Subcutaneous adipose tissue (tissue), 4 donors: ENCODE data around the gene PTCH2. TPM values are rescaled to one million over a fixed set of nuclear protein-coding genes. Genes with fewer than 3 reads are reported as not detected.

Experiments used
- CTCF ChIP-seq: fragments of 450-650 bp; IDR thresholded peaks from one replicate; pipeline ENCODE4 v1.5.1; 2016; ENCODE audit warnings: low read depth, mild to moderate bottlenecking, control low read depth, antibody characterized with exemption, moderate library complexity
- small RNA-seq: library from RNA; depleted of rRNA; stranded (forward); fragments of <200 nt; gene quantifications from one replicate; pipeline ENCODE3, GENCODE V24; 2016
- total RNA-seq, 4 donors: library from RNA; depleted of rRNA; stranded (reverse); fragments of >200 nt; gene quantifications; one replicate each; pipeline ENCODE4 v1.1.0, GENCODE V29; 2016

The PTCH2 gene
- total RNA-seq, 4 donors from 2014 or later = 0.66 to 1.1 (median 0.68) TPM; not detected in 1

GRCh38 chr1:44776730-44777068, 66.4 kb downstream of the PTCH2 start:
- TF ChIP-seq CTCF = no peak

- TF ChIP-seq CTCF = no peak
Observed at GRCh38 chr1:44775930-44776729, 66.9 kb downstream of the PTCH2 start.

GRCh38 chr1:44775078-44775929, 67.7 kb downstream of the PTCH2 start, which contains the start of gene RPS8:
Gene RPS8, plus strand, starts transcription at chr1:44775540. Its CDS starts 57 bp downstream, at chr1:44775597.
- no peak for TF ChIP-seq CTCF

Small RNA genes lying within 50 kb of the gene (small RNA-seq; reads per million reads assigned to genes)
- gene AL136380.1 (not detected), gene SNORD38A (797 reads per million, percentile 99 among the genes with 10 or more reads in this experiment), gene SNORD38B (not detected), gene SNORD46 (2,356 reads per million, percentile 99 among the genes with 10 or more reads in this experiment), gene SNORD55 (not detected)

Other genes with a start within 250 kb of the PTCH2 start
- gene TMEM53, start 168.8 kb downstream of the PTCH2 start, total RNA-seq = 1 to 10 TPM; 7.0 to 9.5 (median 7.5) TPM
- gene ARMH1, start 168.5 kb downstream of the PTCH2 start, total RNA-seq = 10 to 100 TPM in 1 of 4 donors, 1 to 10 TPM in 1, not detected in 2; 2.4 to 18.9 TPM
- not detected for gene RNU5D-1, start 112.1 kb downstream of the PTCH2 start, total RNA-seq
- gene KIF2C, start 103.4 kb downstream of the PTCH2 start, total RNA-seq = 1 to 10 TPM in 2 of 4 donors, under 1 TPM in 1, not detected in 1; 0.38 to 2.0 (median 1.7) TPM
- 1,000 to 10,000 TPM; 1,837 to 2,469 (median 2,281) TPM for gene RPS8, start 67.7 kb downstream of the PTCH2 start, total RNA-seq
- under 1 TPM in 2 of 4 donors, not detected in 2; 0.34 to 0.75 TPM for gene BEST4, start 55.1 kb downstream of the PTCH2 start, total RNA-seq
- 10 to 100 TPM in 2 of 4 donors, 1 to 10 TPM in 2; 7.0 to 15.0 (median 11.8) TPM for gene PLK3, start 42.9 kb downstream of the PTCH2 start, total RNA-seq
- 1 to 10 TPM in 1 of 4 donors, not detected in 3; 1.1 TPM for gene DYNLT4, start 35.9 kb downstream of the PTCH2 start, total RNA-seq
- gene BTBD19, start 34.7 kb downstream of the PTCH2 start, total RNA-seq = 1 to 10 TPM; 1.8 to 5.1 (median 4.2) TPM
- gene EIF2B3, start 143.3 kb upstream of the PTCH2 start, total RNA-seq = 10 to 100 TPM; 22.9 to 35.9 (median 32.6) TPM
- 100 to 1,000 TPM in 1 of 4 donors, 10 to 100 TPM in 3; 38.8 to 100 (median 43.6) TPM for gene HECTD3, start 168.1 kb upstream of the PTCH2 start, total RNA-seq
- 10 to 100 TPM; 55.8 to 93.1 (median 79.9) TPM for gene UROD, start 169.0 kb upstream of the PTCH2 start, total RNA-seq